WI38 (cell line): ENCODE measurements around the gene SEMA3D.

Source experiments
- H3K4me3 ChIP-seq: 2 replicates; pipeline ENCODE4 v1.5.1; 2011; ENCODE audit warnings: low read depth, mild to moderate bottlenecking, control low read depth, low read length
- TF ChIP-seq, protein P1 (sequence below): IDR thresholded peaks from 2 replicates; pipeline ENCODE4 v1.5.1; 2012; ENCODE audit warnings: low read depth, mild to moderate bottlenecking, control low read depth, low read length

The SEMA3D gene

DNA sequence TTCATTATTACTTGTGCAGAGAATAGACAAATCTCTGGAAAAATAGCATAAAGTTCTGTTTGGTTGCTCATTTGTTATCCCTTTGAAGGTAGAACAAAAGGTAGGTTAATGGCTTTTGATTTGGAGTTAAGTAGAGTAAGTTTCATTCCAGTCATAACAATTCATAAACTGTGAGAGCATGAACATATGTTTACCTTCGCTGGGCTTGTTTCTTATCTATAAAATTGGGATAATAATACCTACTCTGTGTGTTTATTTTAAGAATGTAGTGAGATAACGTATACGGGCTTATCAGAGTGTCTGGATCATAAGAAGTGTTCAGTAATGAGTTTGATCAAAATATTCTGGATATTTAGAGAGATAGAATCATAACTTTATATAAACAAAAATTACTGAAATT is 155.4 kb downstream of the SEMA3D start:
- TF ChIP-seq, protein P1, sequence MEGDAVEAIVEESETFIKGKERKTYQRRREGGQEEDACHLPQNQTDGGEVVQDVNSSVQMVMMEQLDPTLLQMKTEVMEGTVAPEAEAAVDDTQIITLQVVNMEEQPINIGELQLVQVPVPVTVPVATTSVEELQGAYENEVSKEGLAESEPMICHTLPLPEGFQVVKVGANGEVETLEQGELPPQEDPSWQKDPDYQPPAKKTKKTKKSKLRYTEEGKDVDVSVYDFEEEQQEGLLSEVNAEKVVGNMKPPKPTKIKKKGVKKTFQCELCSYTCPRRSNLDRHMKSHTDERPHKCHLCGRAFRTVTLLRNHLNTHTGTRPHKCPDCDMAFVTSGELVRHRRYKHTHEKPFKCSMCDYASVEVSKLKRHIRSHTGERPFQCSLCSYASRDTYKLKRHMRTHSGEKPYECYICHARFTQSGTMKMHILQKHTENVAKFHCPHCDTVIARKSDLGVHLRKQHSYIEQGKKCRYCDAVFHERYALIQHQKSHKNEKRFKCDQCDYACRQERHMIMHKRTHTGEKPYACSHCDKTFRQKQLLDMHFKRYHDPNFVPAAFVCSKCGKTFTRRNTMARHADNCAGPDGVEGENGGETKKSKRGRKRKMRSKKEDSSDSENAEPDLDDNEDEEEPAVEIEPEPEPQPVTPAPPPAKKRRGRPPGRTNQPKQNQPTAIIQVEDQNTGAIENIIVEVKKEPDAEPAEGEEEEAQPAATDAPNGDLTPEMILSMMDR = no peak
- no peak overlapping the region for H3K4me3 ChIP-seq

DNA sequence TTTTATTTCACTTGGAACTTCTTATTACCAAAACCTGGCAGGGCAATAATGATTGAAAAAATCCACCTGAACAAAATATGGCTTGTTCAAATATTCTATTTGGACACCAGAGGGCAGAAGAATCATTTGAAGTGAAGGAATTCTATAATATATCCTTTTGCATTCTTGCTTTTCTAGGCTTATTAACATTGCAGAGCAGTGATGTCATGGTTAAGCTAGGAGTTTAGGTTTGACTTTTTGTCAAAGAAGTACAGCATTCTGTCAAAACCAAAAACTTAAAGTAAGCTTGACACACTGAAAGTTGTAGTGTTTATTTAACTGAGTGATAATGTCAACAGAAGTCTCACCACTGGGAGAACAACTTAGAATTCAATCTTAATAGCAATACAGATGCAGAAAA is 156.0 kb downstream of the SEMA3D start:
- TF ChIP-seq, protein P1 = peak; percentile 29; the same call in 1 of the 2 replicates
- H3K4me3 ChIP-seq = no peak overlapping the region

DNA sequence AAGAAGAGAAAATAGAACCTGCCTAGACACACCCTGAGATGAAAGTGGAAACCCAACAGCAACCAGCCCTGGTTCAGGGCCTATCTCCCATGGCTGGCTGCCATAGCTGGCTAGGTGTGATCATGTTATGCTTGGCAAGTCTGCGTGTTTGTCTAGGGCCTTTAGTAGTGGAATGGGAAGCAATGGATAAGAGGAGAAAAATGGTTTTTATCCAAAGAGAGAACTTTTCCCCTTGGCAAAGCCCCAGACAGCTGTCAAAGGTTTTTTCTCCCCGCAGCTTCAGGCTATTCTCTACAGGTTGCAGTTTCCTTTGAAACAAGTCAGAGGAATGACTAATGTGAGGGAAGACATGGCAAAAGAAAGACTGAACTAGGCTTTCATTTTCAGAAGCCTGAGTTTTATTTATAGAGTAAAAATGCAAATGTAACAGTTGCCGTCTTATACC is 161.5 kb downstream of the SEMA3D start:
- TF ChIP-seq, protein P1 = no peak
- H3K4me3 ChIP-seq = no peak overlapping the region

DNA sequence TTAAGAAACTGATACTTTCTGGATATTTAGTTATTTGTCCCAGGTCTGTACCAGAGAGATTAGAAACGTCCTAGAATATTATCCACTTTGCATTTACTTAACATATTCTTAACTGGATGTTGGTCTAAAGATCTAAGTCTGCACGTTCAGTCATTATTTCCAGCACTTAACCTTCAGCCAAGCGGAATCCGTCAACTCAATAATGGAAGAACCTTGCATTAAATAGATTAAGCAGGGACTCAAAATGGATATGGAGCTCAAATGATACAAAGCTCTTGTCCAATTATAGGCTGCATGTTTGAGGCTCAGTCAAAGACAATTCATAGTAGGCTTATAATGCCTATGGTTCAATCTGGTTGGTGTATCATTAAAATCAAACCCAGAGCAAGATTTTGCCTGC is 162.9 kb downstream of the SEMA3D start:
- TF ChIP-seq, protein P1 = no peak
- H3K4me3 ChIP-seq = no peak overlapping the region

DNA sequence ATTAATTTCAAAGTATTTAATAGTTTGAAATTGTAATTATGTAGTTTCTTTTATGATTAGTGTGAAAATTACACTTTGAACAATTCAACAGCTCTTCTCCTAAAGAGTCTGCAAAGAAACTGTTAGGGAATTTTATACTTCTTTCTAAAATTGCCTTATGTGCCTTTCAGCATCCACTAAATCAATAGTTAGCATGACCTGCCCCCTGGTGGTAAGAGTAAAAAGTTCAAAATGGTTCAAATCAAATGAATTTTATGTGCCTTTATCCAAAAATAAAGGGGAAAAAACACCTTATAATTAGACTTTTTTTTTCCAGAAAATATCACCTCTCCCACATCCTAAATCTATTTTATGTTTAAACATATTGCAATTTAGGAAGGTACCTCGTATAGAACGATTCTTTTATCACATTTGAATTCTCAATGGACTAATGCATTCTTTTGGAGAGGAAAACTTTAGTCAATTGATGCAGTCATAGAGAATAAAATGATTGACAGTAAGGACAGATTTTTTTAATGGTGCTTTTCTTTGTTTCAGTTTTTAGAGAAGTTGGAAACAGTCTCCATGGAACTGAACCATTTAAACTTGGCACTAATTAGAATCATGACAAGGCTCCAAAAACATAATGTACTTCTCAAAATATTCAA is 163.7 kb downstream of the SEMA3D start:
- H3K4me3 ChIP-seq = no peak overlapping the region
- TF ChIP-seq, protein P1 = no peak

DNA sequence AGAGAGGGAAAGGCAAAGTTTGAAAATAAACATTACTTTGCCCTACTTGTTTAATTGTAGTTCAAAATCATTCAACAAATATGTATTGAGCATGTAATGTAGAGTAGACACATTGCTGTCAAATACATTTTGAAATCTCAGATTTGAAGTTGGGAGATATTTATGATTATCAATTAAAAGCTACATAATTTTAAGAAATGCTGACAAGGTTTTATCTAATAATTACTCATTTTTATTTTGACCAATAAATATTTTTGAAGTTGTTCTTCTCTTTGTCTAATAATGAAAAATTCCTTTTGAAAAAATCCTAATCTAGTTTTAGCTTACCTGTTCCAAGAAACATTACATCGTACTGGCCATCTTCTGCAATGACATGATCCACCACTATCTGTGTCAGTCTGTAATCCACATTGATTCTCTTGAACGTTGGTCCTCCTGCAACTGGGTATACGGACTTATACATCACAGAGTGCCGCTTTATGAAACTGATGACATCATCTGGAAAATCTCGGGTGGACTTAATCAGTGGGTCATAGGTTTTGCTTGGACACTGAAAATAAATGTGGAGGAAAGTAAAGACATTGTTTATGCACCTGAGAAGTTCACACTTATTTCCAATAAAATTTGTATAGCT is 164.7 kb downstream of the SEMA3D start:
- H3K4me3 ChIP-seq = no peak overlapping the region
- TF ChIP-seq, protein P1 = no peak

DNA sequence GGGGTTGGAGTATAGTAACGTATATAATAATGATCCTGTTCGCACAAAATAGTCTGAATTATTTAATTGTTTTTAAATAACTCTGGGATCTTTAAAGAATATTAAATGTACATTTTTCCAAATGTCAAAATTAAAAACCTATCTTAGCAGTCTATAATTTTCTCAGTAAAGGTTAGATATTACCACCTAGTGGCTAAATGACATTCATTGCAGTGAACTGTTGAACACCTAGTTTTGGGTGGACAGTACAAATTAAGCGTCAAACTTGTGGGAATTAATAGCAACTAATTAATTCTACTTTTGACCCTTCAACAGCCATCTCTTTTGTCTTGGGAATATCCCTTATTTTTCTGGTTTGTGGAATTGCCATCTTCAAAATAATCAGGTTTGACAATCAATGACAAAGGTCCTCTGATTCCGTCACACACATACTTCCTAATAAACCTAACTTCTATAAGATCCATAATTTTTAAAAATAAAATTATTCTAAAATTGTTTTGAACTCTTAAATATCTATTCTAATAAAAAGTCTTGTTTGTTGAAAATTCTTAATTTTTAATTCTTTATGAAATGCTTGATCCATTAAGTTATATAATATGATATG is 165.7 kb downstream of the SEMA3D start:
- no peak overlapping the region for H3K4me3 ChIP-seq
- TF ChIP-seq, protein P1 = peak; percentile 31; the same call in 1 of the 2 replicates
